NB4 (cell line): ENCODE data around the gene GRB10.

ENCODE experiments used
- DNase-seq: peaks from one replicate; pipeline ENCODE4 v3.0.0; 2010; ENCODE audit warnings: low read depth
- H3K4me3 ChIP-seq: one replicate; pipeline ENCODE4 v1.5.1; 2011; ENCODE audit warnings: mild to moderate bottlenecking, low read depth, low read length, moderate library complexity
- MYC ChIP-seq: IDR thresholded peaks from 2 replicates; pipeline ENCODE4 v1.6.1; 2011; ENCODE audit warnings: low read depth, low read length
- POLR2A ChIP-seq: IDR thresholded peaks from 2 replicates; pipeline ENCODE4 v1.6.1; 2011; ENCODE audit warnings: mild to moderate bottlenecking; ENCODE audit not compliant: insufficient read length; ENCODE audit errors: extremely low read depth
- TF ChIP-seq, protein P1 (sequence below): IDR thresholded peaks from one replicate; pipeline ENCODE4 v1.5.1; 2012; ENCODE audit warnings: low read depth, low read length
- TF ChIP-seq, protein P2 (sequence below): IDR thresholded peaks from 2 replicates; pipeline ENCODE4 v1.6.1; 2011; ENCODE audit warnings: low read depth, low read length

GRB10 gene

DNA sequence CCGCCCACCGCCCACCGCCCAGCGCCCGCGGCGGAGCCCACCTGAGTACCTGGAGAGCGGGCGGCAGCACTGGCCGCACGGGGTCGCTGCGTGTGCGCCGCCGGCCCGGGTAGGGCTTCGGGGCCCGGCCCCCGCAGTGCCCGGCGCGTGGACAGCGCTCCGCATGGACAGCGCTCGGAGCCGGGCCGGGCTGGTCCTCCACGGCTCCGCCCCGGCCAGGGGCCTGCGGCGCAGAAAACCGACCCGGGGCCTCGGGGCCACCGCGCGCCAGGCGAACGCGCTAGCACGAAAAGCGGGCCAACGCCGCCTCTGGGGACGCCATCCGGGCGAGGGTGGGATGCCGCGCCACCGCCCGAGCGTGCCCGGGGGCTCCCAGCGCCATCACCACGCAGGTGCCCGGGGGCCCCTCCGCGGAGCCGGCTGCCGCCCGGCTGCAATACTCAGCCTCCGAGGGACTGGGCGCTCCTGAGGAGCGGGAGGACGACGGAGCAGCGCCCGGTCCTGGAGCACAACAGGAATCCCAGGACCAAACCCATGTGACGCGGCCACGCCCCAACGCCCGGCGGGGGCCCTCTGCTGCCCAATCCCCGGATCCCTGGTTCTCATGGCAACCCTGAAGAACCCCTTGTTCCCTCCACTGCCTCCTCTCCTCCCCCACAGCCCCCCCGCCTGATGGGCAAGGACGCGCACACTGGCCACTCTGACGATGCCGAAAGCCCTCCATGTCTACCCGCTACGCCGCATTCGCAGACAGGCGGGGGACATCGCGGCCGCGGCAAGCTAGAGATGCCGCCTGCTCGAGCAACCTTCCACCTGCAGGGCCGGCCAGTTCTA is at the start of gene GRB10:
Gene GRB10 (minus strand): TSS at position 522 of the 834 bp plus-strand sequence. CDS start 50,574 bp downstream, outside the sequence.
- TF ChIP-seq MYC (no peak), POLR2A (no peak)
- TF ChIP-seq, protein P1, sequence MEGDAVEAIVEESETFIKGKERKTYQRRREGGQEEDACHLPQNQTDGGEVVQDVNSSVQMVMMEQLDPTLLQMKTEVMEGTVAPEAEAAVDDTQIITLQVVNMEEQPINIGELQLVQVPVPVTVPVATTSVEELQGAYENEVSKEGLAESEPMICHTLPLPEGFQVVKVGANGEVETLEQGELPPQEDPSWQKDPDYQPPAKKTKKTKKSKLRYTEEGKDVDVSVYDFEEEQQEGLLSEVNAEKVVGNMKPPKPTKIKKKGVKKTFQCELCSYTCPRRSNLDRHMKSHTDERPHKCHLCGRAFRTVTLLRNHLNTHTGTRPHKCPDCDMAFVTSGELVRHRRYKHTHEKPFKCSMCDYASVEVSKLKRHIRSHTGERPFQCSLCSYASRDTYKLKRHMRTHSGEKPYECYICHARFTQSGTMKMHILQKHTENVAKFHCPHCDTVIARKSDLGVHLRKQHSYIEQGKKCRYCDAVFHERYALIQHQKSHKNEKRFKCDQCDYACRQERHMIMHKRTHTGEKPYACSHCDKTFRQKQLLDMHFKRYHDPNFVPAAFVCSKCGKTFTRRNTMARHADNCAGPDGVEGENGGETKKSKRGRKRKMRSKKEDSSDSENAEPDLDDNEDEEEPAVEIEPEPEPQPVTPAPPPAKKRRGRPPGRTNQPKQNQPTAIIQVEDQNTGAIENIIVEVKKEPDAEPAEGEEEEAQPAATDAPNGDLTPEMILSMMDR: no peak
- TF ChIP-seq, protein P2, sequence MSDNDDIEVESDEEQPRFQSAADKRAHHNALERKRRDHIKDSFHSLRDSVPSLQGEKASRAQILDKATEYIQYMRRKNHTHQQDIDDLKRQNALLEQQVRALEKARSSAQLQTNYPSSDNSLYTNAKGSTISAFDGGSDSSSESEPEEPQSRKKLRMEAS: no peak
- H3K4me3 ChIP-seq: no peak within 1 kb of the TSS
- DNase-seq: no peak

DNA sequence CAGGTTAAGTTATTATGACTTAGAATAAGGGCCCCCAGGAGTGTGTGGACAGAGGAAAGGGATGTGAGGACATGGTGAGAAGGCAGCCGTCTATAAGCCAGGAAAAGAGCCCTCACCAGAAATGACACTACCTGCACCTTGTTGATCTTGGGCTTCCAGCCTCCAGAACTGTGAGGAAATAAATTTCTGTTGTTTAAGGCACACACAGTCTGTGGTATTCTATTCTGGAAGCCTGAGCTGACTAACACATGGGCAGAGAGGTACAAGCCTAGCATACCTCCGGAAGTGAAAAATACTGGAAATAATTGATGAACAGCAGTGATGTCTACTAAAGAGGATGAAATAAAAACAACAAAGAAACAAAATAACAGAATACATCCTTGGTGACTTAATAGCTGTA is 46.1 kb upstream of the GRB10 start:
- DNase-seq: no peak
- H3K4me3 ChIP-seq: no peak overlapping the region
- TF ChIP-seq, protein P2: no peak
- TF ChIP-seq, protein P1: no peak
- TF ChIP-seq POLR2A: no peak

DNA sequence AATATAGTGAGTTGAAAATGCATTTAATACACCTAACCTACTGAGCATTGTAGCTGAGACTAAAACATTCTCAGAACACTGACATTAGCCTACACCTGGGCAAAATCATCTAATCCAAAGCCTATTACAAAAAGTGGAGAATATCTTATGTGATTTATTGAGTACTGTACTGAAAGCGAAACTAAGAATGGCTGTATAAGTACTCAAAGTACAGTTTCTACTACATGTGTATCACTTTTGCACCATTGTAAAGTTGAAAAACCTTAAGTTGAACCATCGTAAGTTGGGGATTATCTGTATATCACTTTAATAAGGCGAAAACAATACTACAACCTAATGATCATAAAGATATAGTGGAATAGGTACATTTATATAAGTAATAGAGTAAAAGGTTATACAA is 45.4 kb upstream of the GRB10 start:
- TF ChIP-seq, protein P1: no peak
- TF ChIP-seq POLR2A: no peak
- TF ChIP-seq, protein P2: no peak
- TF ChIP-seq MYC: no peak
- DNase-seq: no peak
- H3K4me3 ChIP-seq: no peak overlapping the region

DNA sequence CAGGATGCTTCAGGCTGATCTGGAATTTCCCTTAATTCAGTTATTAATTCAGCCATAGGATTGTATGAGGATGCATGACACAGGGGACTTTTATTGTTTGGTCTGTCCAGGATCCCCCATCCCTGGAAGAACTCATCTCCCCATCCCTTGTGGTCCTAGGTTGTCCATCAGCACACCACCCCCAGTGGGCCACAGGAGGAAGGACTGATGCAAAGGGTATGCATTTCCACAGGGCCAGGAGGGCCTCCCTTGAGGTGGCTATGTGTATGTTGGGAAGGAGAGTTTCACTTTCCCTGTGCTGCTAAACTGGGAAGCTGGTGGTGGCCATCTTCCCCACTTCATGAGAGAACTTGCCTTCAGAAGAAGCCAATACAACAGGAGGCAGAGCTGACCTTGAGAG is 44.6 kb upstream of the GRB10 start:
- TF ChIP-seq POLR2A: no peak
- TF ChIP-seq, protein P1: no peak
- TF ChIP-seq MYC: no peak
- no peak for DNase-seq

DNA sequence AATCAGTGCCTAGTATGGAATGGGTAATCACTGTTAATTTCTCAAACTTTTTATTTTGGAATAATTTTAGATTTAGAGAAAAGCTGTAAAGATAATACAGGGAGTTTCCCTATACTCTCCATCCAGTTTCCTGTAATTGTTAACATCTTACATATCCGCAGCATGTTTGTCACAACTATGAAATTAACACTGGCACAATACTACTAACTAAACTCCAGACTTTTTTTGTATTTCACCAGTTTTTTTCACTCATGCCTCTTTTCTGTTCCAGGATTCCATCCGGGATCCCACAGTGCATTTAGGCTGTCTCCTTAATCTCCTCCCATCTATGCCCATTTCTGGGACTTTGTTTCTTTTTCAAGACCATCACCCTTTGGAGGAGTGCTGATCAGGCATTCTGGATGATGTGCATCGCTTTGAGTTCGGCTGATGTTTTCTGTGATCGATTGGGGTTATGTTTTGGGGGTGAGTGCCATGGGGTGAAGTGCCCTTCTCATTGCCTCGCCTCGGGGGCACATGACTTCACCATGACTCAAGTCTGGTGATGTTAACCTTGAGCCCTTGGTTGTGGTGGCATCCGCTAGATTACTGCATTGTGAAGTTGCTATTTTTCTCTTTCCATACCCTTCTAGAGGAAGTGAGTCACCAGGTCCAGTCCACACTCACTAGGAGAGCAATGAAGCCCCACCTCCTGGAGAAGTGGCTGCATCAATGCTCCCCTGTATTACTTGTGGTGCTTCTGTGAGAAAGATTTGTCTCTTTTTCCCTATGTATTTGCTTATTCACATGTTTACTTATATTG is 43.9 kb upstream of the GRB10 start:
- peak; percentile 86 for DNase-seq
- no peak overlapping the region for H3K4me3 ChIP-seq
- TF ChIP-seq MYC (no peak), POLR2A (no peak)
- TF ChIP-seq, protein P2: peak; percentile 46
- TF ChIP-seq, protein P1: no peak

More for the DNA sequence above, 44.6 kb upstream of the GRB10 start:
- H3K4me3 ChIP-seq: no peak overlapping the region

DNA sequence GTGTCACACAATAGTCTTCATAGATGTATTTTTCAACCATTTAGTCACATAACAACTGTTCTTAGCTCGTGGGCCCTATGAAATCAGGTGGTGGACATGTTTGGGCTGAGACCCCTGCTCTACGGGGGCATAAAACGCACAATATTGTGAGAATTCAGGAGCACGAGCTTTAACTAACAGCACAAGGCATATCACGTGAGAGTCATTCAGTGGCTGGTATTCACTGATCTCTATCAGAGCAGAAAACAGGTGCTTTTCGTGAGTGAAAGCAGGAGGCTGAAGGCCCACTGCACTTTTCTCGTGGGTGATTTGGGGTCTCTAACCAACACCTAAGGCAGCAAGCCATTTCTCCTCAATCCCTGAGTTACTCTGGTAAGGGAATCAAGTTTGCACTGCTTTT is 42.8 kb upstream of the GRB10 start:
- TF ChIP-seq MYC (no peak), POLR2A (no peak)
- TF ChIP-seq, protein P1: no peak
- TF ChIP-seq, protein P2: no peak
- no peak overlapping the region for H3K4me3 ChIP-seq
- DNase-seq: no peak
